VCaP (cell line): ENCODE data around the gene SIPA1L3.

Experiments used
- H3K27ac ChIP-seq: fragments of 450-650 bp; 2 replicates; pipeline ENCODE4 v1.5.1; 2017
- CTCF ChIP-seq: fragments of 450-650 bp; conservative IDR thresholded peaks from 2 replicates; pipeline ENCODE4 v1.5.1; 2017; ENCODE audit warnings: mild to moderate bottlenecking, moderate library complexity

The SIPA1L3 gene

GRCh38 chr19:38039966-38040365, 133.0 kb downstream of the SIPA1L3 start:
- peak overlapping the region; percentile 6; the same call in 1 of the 2 replicates for H3K27ac ChIP-seq
- TF ChIP-seq CTCF: no peak

- no peak overlapping the region for H3K27ac ChIP-seq
- no peak for TF ChIP-seq CTCF
Observed at GRCh38 chr19:38042132-38042531, 135.1 kb downstream of the SIPA1L3 start.

GRCh38 chr19:38043649-38044144, 136.7 kb downstream of the SIPA1L3 start:
- H3K27ac ChIP-seq: no peak overlapping the region
- TF ChIP-seq CTCF: no peak

- H3K27ac ChIP-seq: no peak overlapping the region
- no peak for TF ChIP-seq CTCF
Observed at GRCh38 chr19:38044267-38045111, 137.5 kb downstream of the SIPA1L3 start.

- no peak overlapping the region for H3K27ac ChIP-seq
- no peak for TF ChIP-seq CTCF
Observed at GRCh38 chr19:38045554-38046253, 138.7 kb downstream of the SIPA1L3 start.

- H3K27ac ChIP-seq: no peak overlapping the region
Observed at GRCh38 chr19:38046254-38047048, 139.4 kb downstream of the SIPA1L3 start.

More at GRCh38 chr19:38046254-38047048, 139.4 kb downstream of the SIPA1L3 start:
- TF ChIP-seq CTCF: no peak
